ENCODE results near the gene PPIP5K1.
A peak's percentile ranks its signal among the peaks of the same experiment; 100 is the strongest.

Gene PPIP5K1

DNA sequence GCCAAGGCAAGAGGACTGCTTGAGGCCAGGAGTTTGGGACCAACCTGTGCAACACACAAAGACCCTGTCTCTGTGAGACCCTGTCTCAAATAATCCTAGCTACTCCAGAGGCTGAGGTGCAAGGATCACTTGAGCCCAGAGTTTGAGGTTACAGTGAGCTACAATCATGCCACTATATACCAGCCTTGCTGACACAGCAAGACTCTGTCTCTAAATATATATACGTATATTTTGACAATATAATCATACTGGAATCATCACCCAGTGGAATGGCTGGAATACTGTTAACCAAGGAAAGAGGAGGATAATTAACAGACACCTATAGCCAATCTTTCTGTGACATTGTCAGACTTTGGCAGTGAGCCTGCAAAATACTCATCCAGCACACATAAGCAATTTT, 81.6 kb downstream of the PPIP5K1 start:
- ATAC-seq (ENCODE audit: insufficient read depth, low read depth) (no peak), DNase-seq (no peak)
- no peak overlapping the region for H3K9ac ChIP-seq (ENCODE audit: low read depth, low read length)
- H3K79me2 ChIP-seq (ENCODE audit: insufficient read depth, low read length): peaks cover 20% of the 10 kb centered on the region
- H3K36me3 ChIP-seq (ENCODE audit: insufficient read depth, low read length): no peaks in the 10 kb centered on the region
- no peaks in the 10 kb centered on the region for H4K20me1 ChIP-seq (ENCODE audit: insufficient read depth, low read length)
- TF ChIP-seq, protein P1, sequence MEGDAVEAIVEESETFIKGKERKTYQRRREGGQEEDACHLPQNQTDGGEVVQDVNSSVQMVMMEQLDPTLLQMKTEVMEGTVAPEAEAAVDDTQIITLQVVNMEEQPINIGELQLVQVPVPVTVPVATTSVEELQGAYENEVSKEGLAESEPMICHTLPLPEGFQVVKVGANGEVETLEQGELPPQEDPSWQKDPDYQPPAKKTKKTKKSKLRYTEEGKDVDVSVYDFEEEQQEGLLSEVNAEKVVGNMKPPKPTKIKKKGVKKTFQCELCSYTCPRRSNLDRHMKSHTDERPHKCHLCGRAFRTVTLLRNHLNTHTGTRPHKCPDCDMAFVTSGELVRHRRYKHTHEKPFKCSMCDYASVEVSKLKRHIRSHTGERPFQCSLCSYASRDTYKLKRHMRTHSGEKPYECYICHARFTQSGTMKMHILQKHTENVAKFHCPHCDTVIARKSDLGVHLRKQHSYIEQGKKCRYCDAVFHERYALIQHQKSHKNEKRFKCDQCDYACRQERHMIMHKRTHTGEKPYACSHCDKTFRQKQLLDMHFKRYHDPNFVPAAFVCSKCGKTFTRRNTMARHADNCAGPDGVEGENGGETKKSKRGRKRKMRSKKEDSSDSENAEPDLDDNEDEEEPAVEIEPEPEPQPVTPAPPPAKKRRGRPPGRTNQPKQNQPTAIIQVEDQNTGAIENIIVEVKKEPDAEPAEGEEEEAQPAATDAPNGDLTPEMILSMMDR (IDR thresholded peaks at IDR 0.05; ENCODE audit: borderline replicate concordance, extremely low read depth, low read length, poor library complexity, severe bottlenecking): no peak
- no peak for TF ChIP-seq EZH2 (IDR thresholded peaks at IDR 0.05; ENCODE audit: borderline replicate concordance, low read depth, low read length, severe bottlenecking)
- peak overlapping the region; percentile 85; the same call in 1 of the 2 replicates for H3K4me2 ChIP-seq (ENCODE audit: insufficient read depth, low read length)
- no peaks in the 10 kb centered on the region for H3K9me3 ChIP-seq (ENCODE audit: insufficient read depth, low read length, severe bottlenecking)
- H3K27me3 ChIP-seq (ENCODE audit: insufficient read depth, low read length, poor library complexity): no peaks in the 10 kb centered on the region
- no peak overlapping the region for H3K27ac ChIP-seq (ENCODE audit: low read length)
- H3K4me1 ChIP-seq (ENCODE audit: insufficient read depth, low read length): peaks cover 45% of the 10 kb centered on the region
- H3K4me3 ChIP-seq (ENCODE audit: low read depth in 1 of 2, low read length in 2 of 2): no peak overlapping the region
- H2AFZ ChIP-seq (ENCODE audit: low read depth, low read length): no peak overlapping the region

DNA sequence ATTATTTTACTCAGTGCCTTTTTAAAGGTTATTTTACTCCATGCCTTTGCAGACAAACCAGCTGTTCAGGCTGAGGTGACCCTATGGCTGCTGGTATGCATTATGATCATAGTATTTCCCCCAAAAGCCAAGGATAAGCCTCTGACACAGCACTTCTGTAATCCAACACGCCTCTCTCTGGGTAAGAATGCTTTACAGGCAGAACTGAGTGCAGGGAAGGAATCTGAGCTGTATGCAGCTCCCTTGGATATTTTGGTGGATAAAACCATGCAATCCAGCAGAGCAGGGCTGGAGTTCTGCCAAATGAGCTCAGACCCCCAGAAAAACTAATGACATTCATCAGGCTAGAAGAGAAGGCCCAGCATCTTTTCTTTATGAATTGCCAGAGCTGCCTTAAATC, 84.3 kb downstream of the PPIP5K1 start:
- ATAC-seq (ENCODE audit: insufficient read depth, low read depth): no peak

DNA sequence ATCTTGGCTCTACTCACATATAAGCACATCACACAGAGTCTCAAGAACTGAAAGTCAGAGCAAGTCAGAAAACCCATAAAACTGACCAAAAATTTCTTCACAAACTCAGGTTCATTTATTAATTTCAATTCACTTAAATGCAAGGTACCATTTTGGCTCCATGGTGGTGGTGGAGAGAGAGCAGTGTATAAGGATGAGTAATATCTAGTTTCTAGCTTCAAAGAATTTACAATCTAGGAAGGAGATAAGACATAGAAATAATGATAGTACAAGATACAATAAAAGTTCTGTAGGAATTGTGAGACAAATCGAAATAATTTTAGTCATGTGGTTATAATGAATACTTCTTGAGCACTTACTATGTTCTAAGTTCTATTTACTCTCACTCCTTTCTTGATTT, 90.4 kb downstream of the PPIP5K1 start:
- Histone ChIP-seq H3K9me3 (ENCODE audit: insufficient read depth, low read length, severe bottlenecking) (no peaks in the 10 kb centered on the region), H4K20me1 (ENCODE audit: insufficient read depth, low read length) (no peaks in the 10 kb centered on the region), H3K9ac (ENCODE audit: low read depth, low read length) (no peak overlapping the region), H3K4me2 (ENCODE audit: insufficient read depth, low read length) (no peak overlapping the region), H3K36me3 (ENCODE audit: insufficient read depth, low read length) (no peaks in the 10 kb centered on the region), H2AFZ (ENCODE audit: low read depth, low read length) (no peak overlapping the region), H3K4me3 (ENCODE audit: low read depth in 1 of 2, low read length in 2 of 2) (no peak overlapping the region), H3K79me2 (ENCODE audit: insufficient read depth, low read length) (0 out of 2 replicates have a peak, but pooled peaks cover 2% of the 10 kb centered on the region), H3K27ac (ENCODE audit: low read length) (no peak overlapping the region), H3K27me3 (ENCODE audit: insufficient read depth, low read length, poor library complexity) (no peaks in the 10 kb centered on the region), H3K4me1 (ENCODE audit: insufficient read depth, low read length) (no peaks in the 10 kb centered on the region)
- no peak for TF ChIP-seq EZH2 (IDR thresholded peaks at IDR 0.05; ENCODE audit: borderline replicate concordance, low read depth, low read length, severe bottlenecking)
- TF ChIP-seq, protein P1 (IDR thresholded peaks at IDR 0.05; ENCODE audit: borderline replicate concordance, extremely low read depth, low read length, poor library complexity, severe bottlenecking): no peak
- ATAC-seq (ENCODE audit: insufficient read depth, low read depth): no peak
- no peak for DNase-seq

More for the DNA sequence above, 84.3 kb downstream of the PPIP5K1 start:
- H3K9me3 ChIP-seq (ENCODE audit: insufficient read depth, low read length, severe bottlenecking): no peaks in the 10 kb centered on the region
- no peaks in the 10 kb centered on the region for H3K36me3 ChIP-seq (ENCODE audit: insufficient read depth, low read length)
- H3K4me1 ChIP-seq (ENCODE audit: insufficient read depth, low read length): peaks cover 18% of the 10 kb centered on the region
- H3K9ac ChIP-seq (ENCODE audit: low read depth, low read length): no peak overlapping the region
- no peaks in the 10 kb centered on the region for H4K20me1 ChIP-seq (ENCODE audit: insufficient read depth, low read length)
- no peak overlapping the region for H3K4me2 ChIP-seq (ENCODE audit: insufficient read depth, low read length)
- H2AFZ ChIP-seq (ENCODE audit: low read depth, low read length): no peak overlapping the region
- DNase-seq: no peak
- no peak for TF ChIP-seq EZH2 (IDR thresholded peaks at IDR 0.05; ENCODE audit: borderline replicate concordance, low read depth, low read length, severe bottlenecking)
- TF ChIP-seq, protein P1 (IDR thresholded peaks at IDR 0.05; ENCODE audit: borderline replicate concordance, extremely low read depth, low read length, poor library complexity, severe bottlenecking): no peak
- no peak overlapping the region for H3K4me3 ChIP-seq (ENCODE audit: low read depth in 1 of 2, low read length in 2 of 2)
- H3K27ac ChIP-seq (ENCODE audit: low read length): no peak overlapping the region
- no peaks in the 10 kb centered on the region for H3K27me3 ChIP-seq (ENCODE audit: insufficient read depth, low read length, poor library complexity)
- H3K79me2 ChIP-seq (ENCODE audit: insufficient read depth, low read length): peaks cover 22% of the 10 kb centered on the region

DNA sequence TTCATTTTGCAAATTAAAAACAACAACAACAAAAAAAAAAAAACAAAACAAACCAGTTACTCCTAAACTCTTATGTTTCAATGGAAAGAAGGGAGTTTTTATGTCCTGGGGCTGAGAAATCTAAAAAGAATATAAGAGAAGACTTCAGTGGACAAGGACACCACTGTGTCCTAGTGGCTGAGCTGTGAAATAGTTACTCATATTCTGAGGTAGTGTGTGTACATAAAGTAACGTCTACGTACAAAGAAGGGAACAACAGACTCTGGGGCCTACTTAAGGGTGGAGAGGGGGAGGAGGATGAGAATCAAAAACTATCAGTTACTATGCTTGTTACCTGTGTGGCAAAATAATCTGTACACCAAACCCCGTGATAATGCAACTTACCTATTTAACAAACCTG, 91.0 kb downstream of the PPIP5K1 start:
- Histone ChIP-seq H3K27me3 (ENCODE audit: insufficient read depth, low read length, poor library complexity) (no peaks in the 10 kb centered on the region), H3K9me3 (ENCODE audit: insufficient read depth, low read length, severe bottlenecking) (no peaks in the 10 kb centered on the region), H3K4me3 (ENCODE audit: low read depth in 1 of 2, low read length in 2 of 2) (no peak overlapping the region), H4K20me1 (ENCODE audit: insufficient read depth, low read length) (no peaks in the 10 kb centered on the region), H3K79me2 (ENCODE audit: insufficient read depth, low read length) (0 out of 2 replicates have a peak, but pooled peaks cover 2% of the 10 kb centered on the region), H3K4me1 (ENCODE audit: insufficient read depth, low read length) (no peaks in the 10 kb centered on the region), H3K27ac (ENCODE audit: low read length) (no peak overlapping the region), H2AFZ (ENCODE audit: low read depth, low read length) (no peak overlapping the region), H3K36me3 (ENCODE audit: insufficient read depth, low read length) (no peaks in the 10 kb centered on the region), H3K4me2 (ENCODE audit: insufficient read depth, low read length) (no peak overlapping the region), H3K9ac (ENCODE audit: low read depth, low read length) (no peak overlapping the region)
- ATAC-seq (ENCODE audit: insufficient read depth, low read depth) (no peak), DNase-seq (no peak)
- TF ChIP-seq, protein P1 (IDR thresholded peaks at IDR 0.05; ENCODE audit: borderline replicate concordance, extremely low read depth, low read length, poor library complexity, severe bottlenecking): no peak
- no peak for TF ChIP-seq EZH2 (IDR thresholded peaks at IDR 0.05; ENCODE audit: borderline replicate concordance, low read depth, low read length, severe bottlenecking)

Data from DND-41 (cell line).